ENCODE results near the gene GPC1. TPM values are rescaled to one million over a fixed set of nuclear protein-coding genes. Genes with fewer than 3 reads are reported as not detected.

GPC1 gene
- total RNA-seq, 1 donor from 2014 or later = 4.5 TPM

- no peak for TF ChIP-seq CTCF (IDR thresholded peaks at IDR 0.05; ENCODE audit: unreplicated experiment)
- Mint-ChIP-seq H3K36me3 (ENCODE audit: low read depth, unreplicated experiment) (no peaks in the 10 kb centered on the region), H3K4me1 (ENCODE audit: unreplicated experiment) (no peaks in the 10 kb centered on the region), H3K27me3 (ENCODE audit: unreplicated experiment) (peaks cover 4% of the 10 kb centered on the region), H3K9me3 (ENCODE audit: unreplicated experiment) (no peaks in the 10 kb centered on the region), H3K4me3 (ENCODE audit: unreplicated experiment) (no peak overlapping the region), H3K27ac (ENCODE audit: unreplicated experiment) (no peak overlapping the region)
- no peak for DNase-seq (ENCODE audit: low spot score)
Measured at GRCh38 chr2:240410808-240411207, 24.7 kb upstream of the GPC1 start.

GRCh38 chr2:240411261-240412160 is 24.0 kb upstream of the GPC1 start:
- Mint-ChIP-seq H3K9me3 (ENCODE audit: unreplicated experiment) (no peaks in the 10 kb centered on the region), H3K4me3 (ENCODE audit: unreplicated experiment) (no peak overlapping the region), H3K27ac (ENCODE audit: unreplicated experiment) (no peak overlapping the region), H3K36me3 (ENCODE audit: low read depth, unreplicated experiment) (no peaks in the 10 kb centered on the region), H3K27me3 (ENCODE audit: unreplicated experiment) (peaks cover 4% of the 10 kb centered on the region), H3K4me1 (ENCODE audit: unreplicated experiment) (no peaks in the 10 kb centered on the region)
- no peak for TF ChIP-seq CTCF (IDR thresholded peaks at IDR 0.05; ENCODE audit: unreplicated experiment)
- DNase-seq (ENCODE audit: low spot score) = no peak

- no peak overlapping the region for H3K27ac Mint-ChIP-seq (ENCODE audit: unreplicated experiment)
- no peak overlapping the region for H3K4me3 Mint-ChIP-seq (ENCODE audit: unreplicated experiment)
- no peaks in the 10 kb centered on the region for H3K36me3 Mint-ChIP-seq (ENCODE audit: low read depth, unreplicated experiment)
- peaks cover 4% of the 10 kb centered on the region for H3K27me3 Mint-ChIP-seq (ENCODE audit: unreplicated experiment)
- no peaks in the 10 kb centered on the region for H3K9me3 Mint-ChIP-seq (ENCODE audit: unreplicated experiment)
- TF ChIP-seq CTCF (IDR thresholded peaks at IDR 0.05; ENCODE audit: unreplicated experiment) = no peak
- H3K4me1 Mint-ChIP-seq (ENCODE audit: unreplicated experiment) = no peaks in the 10 kb centered on the region
- no peak for DNase-seq (ENCODE audit: low spot score)
Measured at GRCh38 chr2:240412211-240412861, 23.1 kb upstream of the GPC1 start.

GRCh38 chr2:240412975-240413812 is 22.3 kb upstream of the GPC1 start:
- no peaks in the 10 kb centered on the region for H3K36me3 Mint-ChIP-seq (ENCODE audit: low read depth, unreplicated experiment)
- no peak overlapping the region for H3K27ac Mint-ChIP-seq (ENCODE audit: unreplicated experiment)
- no peak overlapping the region for H3K4me3 Mint-ChIP-seq (ENCODE audit: unreplicated experiment)
- peaks cover 4% of the 10 kb centered on the region for H3K27me3 Mint-ChIP-seq (ENCODE audit: unreplicated experiment)
- no peak for DNase-seq (ENCODE audit: low spot score)
- H3K4me1 Mint-ChIP-seq (ENCODE audit: unreplicated experiment) = no peaks in the 10 kb centered on the region
- no peak for TF ChIP-seq CTCF (IDR thresholded peaks at IDR 0.05; ENCODE audit: unreplicated experiment)
- H3K9me3 Mint-ChIP-seq (ENCODE audit: unreplicated experiment) = no peaks in the 10 kb centered on the region
